Measurements from ENCODE around the gene UCKL1. TPM values are rescaled to one million over a fixed set of nuclear protein-coding genes. Genes with fewer than 3 reads are reported as not detected.
A peak's percentile ranks its signal among the peaks of the same experiment; 100 is the strongest.

The UCKL1 gene
- total RNA-seq, 1 donor: 16.9 TPM

DNA sequence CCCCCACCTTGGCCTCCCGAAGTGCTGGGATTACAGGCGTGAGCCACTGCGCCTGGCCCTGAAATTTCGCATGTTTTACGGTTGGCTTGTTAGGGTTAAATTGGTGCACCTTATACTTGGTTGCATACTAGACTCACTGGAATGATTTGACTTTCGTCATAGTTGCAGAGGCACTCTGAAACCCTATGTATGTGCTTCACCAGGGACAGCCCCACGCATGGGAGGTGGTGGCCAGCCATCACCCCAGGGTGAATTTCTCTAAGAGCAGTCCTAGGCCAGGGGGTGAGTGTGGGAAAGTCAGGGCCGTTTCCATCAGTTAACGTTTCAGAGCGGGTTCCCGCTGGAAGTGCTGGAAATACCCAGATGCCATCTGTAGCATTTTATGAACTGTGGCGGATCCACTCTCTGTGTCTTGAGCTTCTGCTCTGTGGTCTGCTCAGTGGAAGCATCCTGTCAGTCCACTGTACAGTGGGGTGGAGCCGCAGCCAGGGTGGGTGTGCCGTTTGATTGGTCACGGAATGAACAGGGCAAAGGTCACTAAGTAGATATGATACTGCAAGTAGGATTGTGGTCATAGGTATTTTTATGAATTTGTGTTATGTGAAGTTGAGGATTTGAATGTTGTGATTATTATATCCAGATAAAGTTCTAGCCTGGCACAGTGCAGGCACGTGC, 48.1 kb downstream of the UCKL1 start:
- peaks cover 82% of the 10 kb centered on the region for H3K4me1 ChIP-seq (ENCODE audit: insufficient read depth, low read length)
- no peaks in the 10 kb centered on the region for H3K27me3 ChIP-seq (ENCODE audit: insufficient read depth, low read length)
- no peaks in the 10 kb centered on the region for H3K9me3 ChIP-seq (ENCODE audit: low read depth, low read length)
- H3K4me3 ChIP-seq (ENCODE audit: low read length): no peak overlapping the region

DNA sequence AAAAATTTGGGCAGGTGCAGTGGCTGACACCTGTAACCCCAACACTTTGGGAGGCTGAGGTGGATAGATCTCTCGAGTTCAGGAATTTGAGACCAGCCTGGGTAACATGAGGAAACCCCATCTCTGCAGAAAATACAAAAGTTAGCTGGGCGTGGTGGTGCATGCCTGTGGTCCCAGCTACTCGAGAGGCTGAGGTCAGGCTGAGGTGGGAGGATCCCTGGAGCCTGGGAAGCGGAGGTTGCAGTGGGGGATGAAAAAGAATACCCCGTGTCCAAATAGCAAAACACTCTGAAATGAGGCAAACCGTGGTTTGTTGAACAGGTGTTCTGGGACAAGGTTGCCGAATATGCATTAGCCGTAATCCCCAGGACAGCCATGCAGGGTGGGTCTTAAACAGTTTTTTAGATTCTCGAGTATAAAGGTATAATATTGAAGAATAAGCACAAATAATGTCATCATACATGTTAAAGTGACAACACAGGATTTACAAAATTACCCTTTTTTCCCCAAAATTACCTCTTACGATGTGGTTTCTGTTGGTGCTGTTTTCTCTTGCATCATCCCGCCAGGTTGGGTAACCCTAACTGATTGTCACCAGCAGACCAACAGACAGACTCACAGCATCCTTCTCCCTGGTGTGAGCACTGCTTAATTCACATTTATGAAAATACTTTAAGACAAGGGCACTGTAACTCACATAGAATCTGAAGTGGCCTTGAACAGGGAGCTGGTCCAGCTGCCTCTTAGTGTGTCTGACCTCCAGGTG, 52.2 kb downstream of the UCKL1 start:
- Histone ChIP-seq H3K27me3 (ENCODE audit: insufficient read depth, low read length) (no peaks in the 10 kb centered on the region), H3K4me3 (ENCODE audit: low read length) (no peak overlapping the region), H3K4me1 (ENCODE audit: insufficient read depth, low read length) (peaks cover 90% of the 10 kb centered on the region), H3K9me3 (ENCODE audit: low read depth, low read length) (no peaks in the 10 kb centered on the region)

DNA sequence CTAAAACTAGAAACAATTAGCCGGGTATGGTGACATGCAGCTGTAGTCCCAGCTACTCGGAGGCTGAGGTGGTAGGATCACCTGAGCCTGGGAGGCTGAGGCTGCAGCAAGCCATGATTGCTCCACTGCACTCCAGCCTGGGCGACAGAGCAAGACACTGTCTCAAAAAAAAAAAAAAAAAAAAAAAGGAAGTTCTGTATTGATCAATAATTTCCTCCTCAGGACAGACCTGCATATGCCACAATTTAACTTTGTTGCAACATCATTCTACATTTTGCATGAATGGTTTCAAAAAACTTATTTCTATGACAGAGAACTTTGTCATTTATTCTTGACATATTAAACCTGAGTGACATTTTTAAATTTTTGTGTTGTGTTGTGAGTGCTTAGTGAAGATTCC, 55.8 kb downstream of the UCKL1 start:
- Histone ChIP-seq H3K27me3 (ENCODE audit: insufficient read depth, low read length) (no peaks in the 10 kb centered on the region), H3K4me1 (ENCODE audit: insufficient read depth, low read length) (peaks cover 97% of the 10 kb centered on the region), H3K9me3 (ENCODE audit: low read depth, low read length) (no peaks in the 10 kb centered on the region), H3K4me3 (ENCODE audit: low read length) (no peak overlapping the region)

DNA sequence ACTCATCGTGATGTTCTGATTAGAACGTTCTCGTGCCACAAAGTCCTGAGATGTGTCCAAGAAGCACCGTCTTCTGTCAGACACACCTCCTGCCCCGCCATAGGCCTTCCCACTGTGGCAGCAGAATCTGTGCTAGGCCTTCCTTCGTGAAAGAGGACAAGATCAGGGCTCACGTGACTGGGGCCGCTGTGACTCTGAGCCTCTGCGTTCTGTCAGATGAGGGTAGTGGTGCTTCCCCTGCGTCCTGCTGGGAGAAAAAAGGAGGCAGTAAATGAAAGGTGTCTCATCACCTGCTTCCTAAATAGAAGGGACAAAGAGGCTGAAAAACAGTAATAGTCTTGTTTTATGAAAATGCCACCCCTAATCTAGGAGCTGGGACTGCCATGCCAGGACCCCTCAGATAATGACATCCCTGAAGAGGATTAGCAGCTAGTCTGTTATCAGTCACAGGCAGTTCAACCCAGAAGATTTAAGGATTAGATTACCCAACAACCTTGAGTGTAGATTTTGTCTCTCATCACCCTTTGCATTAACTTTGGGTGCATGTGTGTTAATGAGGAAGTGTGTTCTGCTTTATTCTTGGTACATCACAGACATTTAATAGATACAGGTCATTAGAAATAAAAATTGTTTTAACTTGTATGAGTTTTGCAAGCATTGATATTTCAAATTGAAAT, 57.2 kb downstream of the UCKL1 start:
- peaks cover 91% of the 10 kb centered on the region for H3K4me1 ChIP-seq (ENCODE audit: insufficient read depth, low read length)
- H3K4me3 ChIP-seq (ENCODE audit: low read length): no peak overlapping the region
- H3K27me3 ChIP-seq (ENCODE audit: insufficient read depth, low read length): no peaks in the 10 kb centered on the region
- no peaks in the 10 kb centered on the region for H3K9me3 ChIP-seq (ENCODE audit: low read depth, low read length)

DNA sequence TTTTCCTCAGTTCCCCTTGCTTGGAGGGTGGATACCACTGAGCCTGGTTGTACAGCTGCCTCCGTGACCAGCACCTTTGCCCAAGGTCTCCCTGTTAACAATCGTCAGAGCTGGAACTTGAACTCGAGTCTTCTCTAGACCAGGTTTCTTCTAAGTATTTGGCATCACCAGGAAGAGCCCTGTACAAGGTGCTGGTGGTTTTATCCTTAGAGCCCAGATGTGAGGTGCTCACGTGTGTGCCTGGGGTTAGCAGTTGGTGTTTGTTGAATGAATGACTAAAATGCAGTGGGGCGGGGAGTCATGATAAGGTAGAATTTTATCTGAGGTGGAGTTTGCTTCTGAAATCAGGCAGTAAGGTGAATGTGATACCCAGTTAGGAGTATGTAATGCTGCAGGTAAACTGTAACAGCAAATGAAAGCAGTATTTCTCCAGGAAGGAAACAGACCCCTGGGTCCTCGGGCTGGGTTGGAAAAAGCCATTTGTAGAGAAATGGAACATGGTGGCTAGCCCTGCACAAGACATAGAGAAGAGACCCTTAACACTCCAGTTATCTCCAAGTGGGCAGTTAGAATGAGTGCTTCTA, 58.1 kb downstream of the UCKL1 start:
- H3K27me3 ChIP-seq (ENCODE audit: insufficient read depth, low read length): no peaks in the 10 kb centered on the region
- no peak overlapping the region for H3K4me3 ChIP-seq (ENCODE audit: low read length)
- no peaks in the 10 kb centered on the region for H3K9me3 ChIP-seq (ENCODE audit: low read depth, low read length)
- H3K4me1 ChIP-seq (ENCODE audit: insufficient read depth, low read length): peaks cover 82% of the 10 kb centered on the region

DNA sequence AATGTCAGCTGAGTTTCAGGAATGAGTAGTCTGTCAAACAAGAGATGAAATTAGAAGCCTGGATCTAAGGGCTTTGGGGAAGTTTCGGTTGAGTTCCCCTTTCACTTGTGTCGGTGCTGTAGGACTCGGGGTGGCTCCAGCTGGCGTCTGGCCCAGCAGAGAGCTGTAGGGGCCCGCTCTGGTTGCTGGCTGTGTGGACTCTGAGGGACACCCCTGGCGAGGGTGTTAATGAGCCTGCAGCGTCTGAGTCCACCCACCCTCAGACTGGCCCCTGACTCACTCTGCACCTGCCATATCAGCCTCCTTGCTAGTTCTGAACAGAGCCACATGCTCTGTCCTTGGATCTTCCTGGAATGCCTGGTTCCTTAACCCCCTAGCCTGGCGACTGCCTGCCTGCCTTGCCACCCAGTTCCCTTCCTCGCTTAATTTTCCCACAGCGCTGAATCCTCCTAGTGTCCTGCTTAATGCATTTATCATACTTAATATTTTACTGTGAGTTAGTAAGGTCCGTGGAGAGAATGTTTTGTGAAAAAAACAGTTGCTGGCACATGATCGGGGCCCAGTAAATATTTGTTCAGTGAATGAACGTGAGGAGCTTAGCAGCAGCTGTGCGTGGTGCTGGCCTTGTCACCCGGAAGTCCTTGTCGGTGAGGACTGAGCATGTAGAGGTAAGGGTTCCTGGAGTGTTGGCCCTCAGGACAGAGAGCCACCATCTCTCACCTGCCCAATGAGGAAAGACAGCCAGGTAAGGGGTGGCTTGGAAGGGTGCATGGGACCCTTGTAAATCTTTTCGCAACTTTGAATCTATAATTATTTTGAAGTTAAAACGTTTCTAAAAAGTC, 59.7 kb downstream of the UCKL1 start:
- H3K27me3 ChIP-seq (ENCODE audit: insufficient read depth, low read length): no peaks in the 10 kb centered on the region
- H3K4me1 ChIP-seq (ENCODE audit: insufficient read depth, low read length): peaks cover 67% of the 10 kb centered on the region
- peak overlapping the region; percentile 72 for H3K4me3 ChIP-seq (ENCODE audit: low read length)
- H3K9me3 ChIP-seq (ENCODE audit: low read depth, low read length): no peaks in the 10 kb centered on the region

DNA sequence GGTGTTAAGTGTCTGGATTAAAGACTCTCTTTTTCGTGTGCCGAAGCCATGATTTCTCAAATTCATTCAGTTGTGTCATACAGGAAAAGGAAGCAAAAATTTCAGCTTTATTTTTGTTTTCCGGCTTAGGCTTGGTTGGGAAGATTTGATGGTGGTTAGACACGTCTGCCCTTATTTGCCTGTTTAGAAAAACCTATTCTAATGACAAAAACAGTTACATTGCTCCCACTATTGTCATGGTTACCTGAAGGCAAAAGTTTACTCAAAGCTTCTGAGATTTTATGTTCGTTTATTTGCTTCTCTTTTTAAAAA, 60.3 kb downstream of the UCKL1 start:
- Histone ChIP-seq H3K4me1 (ENCODE audit: insufficient read depth, low read length) (peaks cover 61% of the 10 kb centered on the region), H3K27me3 (ENCODE audit: insufficient read depth, low read length) (no peaks in the 10 kb centered on the region), H3K4me3 (ENCODE audit: low read length) (peak overlapping the region; percentile 72), H3K9me3 (ENCODE audit: low read depth, low read length) (no peaks in the 10 kb centered on the region)

DNA sequence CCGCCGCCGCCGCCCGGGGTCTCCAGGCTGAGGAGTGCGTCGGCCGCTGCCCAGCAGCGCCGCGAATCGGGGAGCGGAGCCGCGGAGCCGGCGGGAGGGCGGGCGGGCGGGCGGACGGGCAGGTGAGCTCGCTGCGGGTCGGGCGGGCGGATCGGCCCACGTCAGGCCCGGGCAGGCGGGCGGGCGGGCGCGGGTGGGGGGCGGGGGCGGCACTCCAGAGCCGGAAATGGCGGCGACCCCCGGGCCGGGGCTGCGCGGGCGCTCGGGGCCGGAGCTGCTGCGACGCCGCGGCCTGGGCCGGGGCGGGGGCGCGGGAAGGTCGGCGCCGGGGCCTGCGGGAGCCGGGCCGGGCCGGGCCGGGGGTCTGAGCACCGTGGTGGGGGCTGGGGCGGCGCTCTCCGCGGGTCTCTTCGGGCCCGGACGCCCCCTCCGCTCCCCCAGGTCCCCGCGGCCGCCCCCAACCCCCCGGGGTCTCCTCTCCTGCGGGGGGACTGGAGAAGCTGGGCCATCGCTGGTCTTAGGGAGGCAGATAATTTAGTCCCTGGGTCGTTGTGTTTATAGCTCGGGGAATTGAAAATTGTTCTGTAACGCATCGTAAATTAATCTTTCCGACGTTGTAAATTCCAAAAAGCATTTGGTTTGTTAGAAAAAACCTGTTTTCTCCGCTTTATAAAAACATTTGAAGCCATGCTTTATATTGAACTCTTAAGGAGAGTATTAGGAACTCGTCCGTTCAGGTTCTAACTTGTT, 60.8 kb downstream of the UCKL1 start:
- Histone ChIP-seq H3K9me3 (ENCODE audit: low read depth, low read length) (no peaks in the 10 kb centered on the region), H3K4me3 (ENCODE audit: low read length) (peak overlapping the region; percentile 72), H3K4me1 (ENCODE audit: insufficient read depth, low read length) (peaks cover 56% of the 10 kb centered on the region), H3K27me3 (ENCODE audit: insufficient read depth, low read length) (no peaks in the 10 kb centered on the region)

DNA sequence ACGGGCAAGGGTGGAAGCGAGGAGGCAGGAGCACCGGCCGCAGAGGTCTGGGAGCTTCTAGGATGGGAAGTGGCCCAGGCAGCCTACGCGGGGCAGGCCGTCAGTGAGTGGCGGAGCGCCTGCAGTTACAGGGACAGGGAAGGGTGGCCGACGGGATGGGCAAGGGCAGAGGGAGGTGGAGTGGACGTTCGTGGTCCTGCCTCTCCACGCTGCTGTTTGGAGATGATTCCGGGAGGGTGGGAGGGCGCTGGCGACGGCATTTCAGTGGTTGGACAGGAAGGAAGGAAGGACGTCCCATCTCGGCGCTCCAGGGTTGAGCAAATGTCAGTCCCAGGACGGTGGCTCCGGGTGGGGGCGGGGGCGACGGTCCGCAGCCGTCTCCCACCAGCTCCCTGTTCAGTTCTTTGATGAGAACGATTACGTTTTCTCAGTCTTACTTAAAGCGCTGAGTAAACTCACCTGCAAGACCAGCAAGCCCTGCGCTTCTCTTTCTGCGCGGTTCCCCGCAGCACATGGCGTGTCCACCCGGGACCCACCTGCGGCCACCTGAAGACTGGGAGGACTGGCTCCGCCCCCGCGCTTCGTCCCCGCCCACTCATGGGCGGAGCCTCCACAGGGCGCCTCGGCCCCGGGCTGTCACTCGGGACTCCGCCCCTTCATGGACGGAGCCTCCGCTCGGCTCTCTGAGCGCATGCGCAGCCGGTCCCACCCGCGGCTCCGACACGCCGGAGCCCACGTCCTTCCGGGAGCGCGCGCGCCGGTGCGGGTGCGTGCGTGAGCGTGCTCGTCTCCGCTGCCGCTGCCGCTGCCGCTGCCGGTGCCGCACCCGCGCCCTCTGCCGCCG, 61.6 kb downstream of the UCKL1 start, which contains the start of gene DNAJC5:
Gene DNAJC5 (plus strand): TSS at position 769 of the 844 bp plus-strand sequence. CDS start 33,220 bp downstream, outside the sequence.
- Histone ChIP-seq H3K4me3 (ENCODE audit: low read length) (peak within 1 kb of the TSS; percentile 72), H3K27me3 (ENCODE audit: insufficient read depth, low read length) (no peaks in the 10 kb centered on the region), H3K4me1 (ENCODE audit: insufficient read depth, low read length) (peaks cover 56% of the 10 kb centered on the region), H3K9me3 (ENCODE audit: low read depth, low read length) (no peaks in the 10 kb centered on the region)

DNA sequence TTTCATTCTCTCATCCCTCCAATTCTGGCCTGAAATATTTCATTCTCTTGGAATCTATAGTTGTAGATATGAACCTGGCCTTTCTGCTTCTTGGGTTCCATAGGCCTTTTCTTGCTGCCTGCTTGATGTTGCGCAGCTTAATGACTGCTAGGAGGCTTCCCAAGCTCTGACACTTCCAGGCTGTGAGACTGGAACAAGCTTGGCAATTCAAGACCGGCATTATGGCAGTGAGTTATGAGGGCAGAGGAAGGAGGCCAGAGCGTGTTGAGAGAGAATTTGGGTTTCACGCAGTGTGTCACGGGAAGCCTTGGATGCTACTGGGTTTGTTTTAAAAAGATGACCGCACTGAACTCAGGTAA, 62.2 kb downstream of the UCKL1 start:
- no peaks in the 10 kb centered on the region for H3K27me3 ChIP-seq (ENCODE audit: insufficient read depth, low read length)
- H3K9me3 ChIP-seq (ENCODE audit: low read depth, low read length): no peaks in the 10 kb centered on the region
- no peak overlapping the region for H3K4me3 ChIP-seq (ENCODE audit: low read length)
- peaks cover 56% of the 10 kb centered on the region for H3K4me1 ChIP-seq (ENCODE audit: insufficient read depth, low read length)

DNA sequence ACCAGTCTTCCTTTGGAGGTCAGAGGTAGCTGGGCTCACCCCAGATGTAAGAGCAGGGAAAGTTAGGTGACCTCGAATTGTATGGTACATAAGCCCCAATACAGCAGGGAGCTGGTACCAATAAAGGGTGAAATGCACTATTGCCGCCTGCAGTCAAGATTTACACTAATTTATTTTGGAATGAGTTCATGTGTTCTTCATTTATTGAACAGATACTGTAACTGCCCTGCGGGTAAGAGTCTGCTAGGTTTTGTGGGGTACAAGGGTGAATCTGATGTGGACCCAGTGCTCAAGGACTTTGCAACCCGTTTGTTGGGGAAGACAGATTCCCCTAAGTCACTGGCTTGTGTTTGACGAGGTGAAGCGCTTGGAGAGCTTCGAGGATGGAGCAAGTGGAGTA, 63.8 kb downstream of the UCKL1 start:
- H3K4me3 ChIP-seq (ENCODE audit: low read length): no peak overlapping the region
- H3K27me3 ChIP-seq (ENCODE audit: insufficient read depth, low read length): no peaks in the 10 kb centered on the region
- H3K4me1 ChIP-seq (ENCODE audit: insufficient read depth, low read length): peaks cover 43% of the 10 kb centered on the region
- H3K9me3 ChIP-seq (ENCODE audit: low read depth, low read length): no peaks in the 10 kb centered on the region

DNA sequence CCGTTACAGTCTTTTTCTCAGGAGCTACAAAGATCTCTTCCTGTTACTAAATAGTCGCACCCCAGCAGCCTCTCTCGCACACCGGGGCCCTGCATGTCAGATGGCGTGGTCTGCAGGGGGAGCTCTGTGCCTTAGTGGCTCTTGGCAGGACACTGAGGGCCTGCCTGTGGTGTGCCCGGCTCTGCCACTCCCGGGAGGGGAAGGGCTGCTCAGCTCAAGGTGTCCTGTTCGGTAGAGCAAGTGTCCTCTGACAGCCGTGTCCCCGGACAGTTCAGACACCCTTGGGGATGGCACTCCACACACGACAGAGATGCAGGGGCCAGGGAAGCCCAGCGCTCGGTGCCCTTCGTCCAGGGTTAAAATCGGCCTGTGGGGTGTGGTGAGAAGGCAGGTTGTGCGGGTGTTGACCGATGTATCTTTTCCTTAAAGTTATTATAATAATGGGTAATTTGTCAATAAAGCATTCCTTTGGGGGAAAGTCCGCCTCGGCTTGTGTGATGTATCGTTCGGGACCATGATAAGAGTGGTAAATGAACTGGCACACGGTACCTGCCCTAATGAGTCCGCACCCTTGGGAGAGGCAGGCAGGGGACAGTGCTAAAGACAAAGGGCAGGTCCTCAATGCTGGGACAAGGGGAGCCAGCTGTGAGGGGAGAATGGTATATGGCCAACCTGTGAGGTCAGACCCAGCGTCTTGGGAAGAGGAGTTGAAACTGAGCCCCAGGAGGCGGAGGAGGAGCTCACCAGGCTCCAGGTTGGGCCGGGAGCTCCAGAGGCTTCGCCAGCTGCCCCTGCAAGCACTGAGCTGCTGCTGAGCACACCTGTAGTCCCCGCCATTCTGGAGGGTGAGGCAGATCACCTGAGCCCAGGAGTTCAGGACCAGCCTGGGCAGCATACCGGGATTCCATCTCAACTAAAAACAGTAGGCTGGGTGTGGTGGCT, 64.9 kb downstream of the UCKL1 start:
- H3K27me3 ChIP-seq (ENCODE audit: insufficient read depth, low read length): no peaks in the 10 kb centered on the region
- peaks cover 32% of the 10 kb centered on the region for H3K4me1 ChIP-seq (ENCODE audit: insufficient read depth, low read length)
- no peaks in the 10 kb centered on the region for H3K9me3 ChIP-seq (ENCODE audit: low read depth, low read length)
- no peak overlapping the region for H3K4me3 ChIP-seq (ENCODE audit: low read length)
